Neural cell (in vitro differentiated cells): ENCODE measurements around the gene PEMT. TPM values are rescaled to one million over a fixed set of nuclear protein-coding genes. Genes with fewer than 3 reads are reported as not detected.

Experiments used
- H2AFZ ChIP-seq: fragments of 200-600, 300-800 bp; sonication (generic), shearing (Covaris generic); 2 replicates; pipeline ENCODE4 v1.6.0; 2014; ENCODE audit warnings: low read depth, mild to moderate bottlenecking, antibody characterized with exemption, low read length, moderate library complexity
- H3F3A ChIP-seq: fragments of 200-600 bp; shearing (Covaris generic); 2 replicates; pipeline ENCODE4 v1.6.1; 2016; ENCODE audit warnings: mild to moderate bottlenecking, moderate library complexity, mixed read lengths, antibody characterized with exemption, low read length; ENCODE audit not compliant: insufficient read depth, poor library complexity, severe bottlenecking
- H3K27ac ChIP-seq: fragments of 200-600, 300-800 bp; sonication (generic), shearing (Covaris generic); 2 replicates; pipeline ENCODE4 v1.5.1; 2014; ENCODE audit warnings: mild to moderate bottlenecking, low read length, moderate library complexity
- H3K27me3 ChIP-seq: fragments of 300-800, 200-600 bp; sonication (generic), shearing (Covaris generic); 2 replicates; pipeline ENCODE4 v1.6.0; 2014; ENCODE audit warnings: mild to moderate bottlenecking, low read depth, low read length, moderate library complexity; ENCODE audit not compliant: insufficient read depth
- H3K36me3 ChIP-seq: fragments of 300-800, 200-600 bp; sonication (generic), shearing (Covaris generic); 2 replicates; pipeline ENCODE4 v1.5.1; 2014; ENCODE audit warnings: mild to moderate bottlenecking, antibody characterized with exemption, low read length, moderate library complexity; ENCODE audit not compliant: insufficient read depth
- H3K4me2 ChIP-seq: fragments of 300-800, 200-600 bp; sonication (generic), shearing (Covaris generic); 2 replicates; pipeline ENCODE4 v1.6.0; 2014; ENCODE audit warnings: mild to moderate bottlenecking, low read length
- H3K4me3 ChIP-seq: fragments of 300-800, 200-600 bp; sonication (generic), shearing (Covaris generic); 2 replicates; pipeline ENCODE4 v1.5.1; 2014; ENCODE audit warnings: mild to moderate bottlenecking, low read length, moderate library complexity
- H3K79me2 ChIP-seq: fragments of 200-600 bp; shearing (Covaris generic); replicated peaks from 2 replicates; pipeline ENCODE4 v1.6.0; 2014; ENCODE audit warnings: mild to moderate bottlenecking, low read length, moderate library complexity; ENCODE audit not compliant: insufficient read depth
- H3K9ac ChIP-seq: fragments of 300-800, 200-600 bp; sonication (generic), shearing (Covaris generic); 2 replicates; pipeline ENCODE4 v1.6.1; 2016; ENCODE audit warnings: mild to moderate bottlenecking, low read length, mixed read lengths
- H3K9me2 ChIP-seq: fragments of 200-600 bp; shearing (Covaris generic); 2 replicates; pipeline ENCODE4 v1.6.1; 2016; ENCODE audit warnings: mild to moderate bottlenecking, low read length, mixed read lengths; ENCODE audit not compliant: insufficient read depth
- H3K9me3 ChIP-seq: fragments of 200-600, 300-800 bp; sonication (generic), shearing (Covaris generic); 2 replicates; pipeline ENCODE4 v1.6.1; 2016; ENCODE audit warnings: mild to moderate bottlenecking, mixed run types, low read length, moderate library complexity, mixed read lengths
- H4K20me1 ChIP-seq: fragments of 200-600 bp; shearing (Covaris generic); 2 replicates; pipeline ENCODE4 v1.6.1; 2016; ENCODE audit warnings: mild to moderate bottlenecking, mixed run types; ENCODE audit not compliant: insufficient read depth
- CTCF ChIP-seq: fragments of 450-650 bp; IDR thresholded peaks from 2 replicates; pipeline ENCODE4 v1.5.1; 2014; ENCODE audit warnings: antibody characterized with exemption, mild to moderate bottlenecking, moderate library complexity; ENCODE audit not compliant: poor library complexity, severe bottlenecking
- EP300 ChIP-seq: fragments of 450-650 bp; conservative IDR thresholded peaks from 2 replicates; pipeline ENCODE4 v1.6.1; 2014; ENCODE audit warnings: antibody characterized with exemption, mild to moderate bottlenecking, moderate library complexity; ENCODE audit not compliant: poor library complexity, severe bottlenecking
- EZH2 ChIP-seq: fragments of 200-600, 300-800 bp; shearing (Covaris generic), sonication (generic); IDR thresholded peaks from 2 replicates; pipeline ENCODE4 v1.6.1; 2014; ENCODE audit warnings: antibody characterized with exemption, low read length, borderline replicate concordance, mild to moderate bottlenecking; ENCODE audit not compliant: insufficient read depth, poor library complexity, severe bottlenecking
- MXI1 ChIP-seq: fragments of 450-650 bp; conservative IDR thresholded peaks from 2 replicates; pipeline ENCODE4 v1.6.1; 2014; ENCODE audit warnings: antibody characterized with exemption, mild to moderate bottlenecking; ENCODE audit not compliant: poor library complexity, severe bottlenecking
- POLR2AphosphoS5 ChIP-seq: IDR thresholded peaks from 2 replicates; pipeline ENCODE4 v1.6.1; 2012
- RAD21 ChIP-seq: fragments of 450-650 bp; conservative IDR thresholded peaks from 2 replicates; pipeline ENCODE4 v1.6.1; 2014; ENCODE audit warnings: antibody characterized with exemption, mild to moderate bottlenecking, moderate library complexity
- SMC3 ChIP-seq: fragments of 450-650 bp; conservative IDR thresholded peaks from 2 replicates; pipeline ENCODE4 v1.6.1; 2014; ENCODE audit warnings: antibody characterized with exemption, mild to moderate bottlenecking, moderate library complexity; ENCODE audit not compliant: poor library complexity
- TAF1 ChIP-seq: IDR thresholded peaks from 2 replicates; pipeline ENCODE4 v1.6.1; 2012; ENCODE audit warnings: low read depth
- polyA plus RNA-seq: library from polyadenylated mRNA; depleted of rRNA; stranded (reverse); fragments of >200 nt; gene quantifications from 2 replicates; pipeline ENCODE4 v1.2.3, GENCODE V29; 2014
- TF ChIP-seq, protein P1 (sequence below): IDR thresholded peaks from 2 replicates; pipeline ENCODE4 v1.6.1; 2012; ENCODE audit warnings: borderline replicate concordance

PEMT gene
- polyA plus RNA-seq, 1 donor from 2014 or later: 71.7 TPM

DNA sequence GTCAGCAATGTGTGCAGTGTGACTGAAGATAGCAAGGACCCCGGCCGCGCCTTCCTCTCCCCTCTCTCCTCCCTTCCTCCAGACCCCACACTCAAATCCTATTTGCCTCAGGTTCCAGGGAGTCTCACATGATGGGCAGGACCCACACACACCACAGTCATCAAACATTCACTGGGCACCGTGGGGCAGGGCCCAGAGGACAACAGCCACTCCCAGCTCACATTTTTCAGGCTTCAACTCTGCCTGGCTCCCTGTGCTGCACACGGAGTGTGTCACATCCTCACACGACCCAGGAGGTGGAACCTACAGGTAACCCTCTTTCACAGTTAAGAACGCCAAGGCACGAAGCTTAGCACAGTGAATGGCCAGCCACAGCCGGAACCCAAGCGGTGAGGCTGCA lies 30.5 kb downstream of the PEMT start:
- H3F3A ChIP-seq: no peaks in the 10 kb centered on the region

GRCh38 chr17:17560167-17560566 lies 31.3 kb downstream of the PEMT start:
- Histone ChIP-seq H3K79me2 (no peaks in the 10 kb centered on the region), H3F3A (no peaks in the 10 kb centered on the region), H3K9ac (no peak overlapping the region), H3K9me3 (no peaks in the 10 kb centered on the region), H2AFZ (no peak overlapping the region), H3K4me3 (no peak overlapping the region), H4K20me1 (no peaks in the 10 kb centered on the region), H3K4me2 (no peak overlapping the region), H3K36me3 (no peaks in the 10 kb centered on the region), H3K9me2 (no peaks in the 10 kb centered on the region), H3K27ac (no peak overlapping the region), H3K27me3 (no peaks in the 10 kb centered on the region)
- no peak for TF ChIP-seq SMC3
- no peak for TF ChIP-seq MXI1
- TF ChIP-seq TAF1: no peak

More for the DNA sequence above, 30.5 kb downstream of the PEMT start:
- H3K36me3 ChIP-seq: no peaks in the 10 kb centered on the region
- no peak overlapping the region for H3K27ac ChIP-seq
- no peaks in the 10 kb centered on the region for H3K9me3 ChIP-seq
- no peak overlapping the region for H3K4me3 ChIP-seq
- H3K9ac ChIP-seq: no peak overlapping the region
- no peak overlapping the region for H2AFZ ChIP-seq
- H3K79me2 ChIP-seq: no peaks in the 10 kb centered on the region
- no peak for TF ChIP-seq TAF1
- TF ChIP-seq RAD21: no peak
- no peak for TF ChIP-seq EZH2
- no peak for TF ChIP-seq EP300
- no peak for TF ChIP-seq SMC3
- no peak for TF ChIP-seq MXI1
- no peak for TF ChIP-seq POLR2AphosphoS5
- TF ChIP-seq, protein P1, sequence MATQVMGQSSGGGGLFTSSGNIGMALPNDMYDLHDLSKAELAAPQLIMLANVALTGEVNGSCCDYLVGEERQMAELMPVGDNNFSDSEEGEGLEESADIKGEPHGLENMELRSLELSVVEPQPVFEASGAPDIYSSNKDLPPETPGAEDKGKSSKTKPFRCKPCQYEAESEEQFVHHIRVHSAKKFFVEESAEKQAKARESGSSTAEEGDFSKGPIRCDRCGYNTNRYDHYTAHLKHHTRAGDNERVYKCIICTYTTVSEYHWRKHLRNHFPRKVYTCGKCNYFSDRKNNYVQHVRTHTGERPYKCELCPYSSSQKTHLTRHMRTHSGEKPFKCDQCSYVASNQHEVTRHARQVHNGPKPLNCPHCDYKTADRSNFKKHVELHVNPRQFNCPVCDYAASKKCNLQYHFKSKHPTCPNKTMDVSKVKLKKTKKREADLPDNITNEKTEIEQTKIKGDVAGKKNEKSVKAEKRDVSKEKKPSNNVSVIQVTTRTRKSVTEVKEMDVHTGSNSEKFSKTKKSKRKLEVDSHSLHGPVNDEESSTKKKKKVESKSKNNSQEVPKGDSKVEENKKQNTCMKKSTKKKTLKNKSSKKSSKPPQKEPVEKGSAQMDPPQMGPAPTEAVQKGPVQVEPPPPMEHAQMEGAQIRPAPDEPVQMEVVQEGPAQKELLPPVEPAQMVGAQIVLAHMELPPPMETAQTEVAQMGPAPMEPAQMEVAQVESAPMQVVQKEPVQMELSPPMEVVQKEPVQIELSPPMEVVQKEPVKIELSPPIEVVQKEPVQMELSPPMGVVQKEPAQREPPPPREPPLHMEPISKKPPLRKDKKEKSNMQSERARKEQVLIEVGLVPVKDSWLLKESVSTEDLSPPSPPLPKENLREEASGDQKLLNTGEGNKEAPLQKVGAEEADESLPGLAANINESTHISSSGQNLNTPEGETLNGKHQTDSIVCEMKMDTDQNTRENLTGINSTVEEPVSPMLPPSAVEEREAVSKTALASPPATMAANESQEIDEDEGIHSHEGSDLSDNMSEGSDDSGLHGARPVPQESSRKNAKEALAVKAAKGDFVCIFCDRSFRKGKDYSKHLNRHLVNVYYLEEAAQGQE: no peak
- no peak for TF ChIP-seq CTCF
- no peaks in the 10 kb centered on the region for H3K27me3 ChIP-seq
- H3K9me2 ChIP-seq: no peaks in the 10 kb centered on the region
- H3K4me2 ChIP-seq: no peak overlapping the region
- no peaks in the 10 kb centered on the region for H4K20me1 ChIP-seq

- Histone ChIP-seq H3K36me3 (no peaks in the 10 kb centered on the region), H3K27me3 (no peaks in the 10 kb centered on the region), H3F3A (no peaks in the 10 kb centered on the region), H3K9me3 (no peaks in the 10 kb centered on the region), H3K79me2 (no peaks in the 10 kb centered on the region), H4K20me1 (no peaks in the 10 kb centered on the region), H3K4me2 (no peak overlapping the region), H3K4me3 (no peak overlapping the region), H3K9me2 (no peaks in the 10 kb centered on the region), H2AFZ (no peak overlapping the region), H3K9ac (no peak overlapping the region), H3K27ac (no peak overlapping the region)
- no peak for TF ChIP-seq RAD21
- TF ChIP-seq POLR2AphosphoS5: no peak
- TF ChIP-seq EZH2: no peak
- TF ChIP-seq EP300: no peak
- TF ChIP-seq, protein P1: no peak
These were observed 32.3 kb downstream of the PEMT start for GRCh38 chr17:17559164-17559563.
